HCT116 (cell line): ENCODE results near the gene NF2. TPM values are rescaled to one million over a fixed set of nuclear protein-coding genes. Genes with fewer than 3 reads are reported as not detected.
"Not testable (repeated sequence)": the region's sequence is repeated elsewhere in the genome, so short reads cannot be mapped to it uniquely, and the experiment has no call there.

Experiments used
- ATAC-seq: fragments of 200-7000 bp; cut with Tn5 transposase; 2 replicates; pipeline ENCODE4 v1.9.1; 2020; ENCODE audit warnings: mild to moderate bottlenecking, moderate library complexity
- BruUV-seq: library from RNA; stranded (reverse); fragments of 400-500 nt; replicated peaks from 2 replicates; lab custom pipeline; 2021; lab: Mats Ljungman, UMichigan
- CTCF ChIA-PET: fragments of 300-600 bp; sonication (Branson Sonifier 250); formaldehyde crosslinking; loops from one replicate; lab custom pipeline; 2021; ENCODE audit warnings: antibody characterized with exemption; lab: Charles Lee
- POLR2A ChIA-PET: fragments of 300-600, 350-600 bp; sonication (Branson Sonifier 250); formaldehyde crosslinking; loops from one replicate; lab custom pipeline; 2021; ENCODE audit warnings: antibody characterized with exemption; lab: Charles Lee
- RAD21 ChIA-PET, 2 experiments: fragments of 300-600 bp; sonication (Branson Sonifier 250); formaldehyde crosslinking; loops; one replicate each; lab custom pipeline; 2023; ENCODE audit warnings: low total read pairs in 2 of 2; ENCODE audit not compliant: uncharacterized antibody in 2 of 2, unreplicated experiment in 2 of 2, low non-redundant PET in 1 of 2; lab: Charles Lee
- DNase-seq: peaks from one replicate; pipeline ENCODE4 v3.0.0-alpha.2; 2010; ENCODE audit warnings: low read depth, low spot score
- H2AFZ ChIP-seq: fragments of 200-600 bp; shearing (Covaris generic), sonication (generic); 2 replicates; pipeline ENCODE4 v1.6.1; 2017; ENCODE audit warnings: low read depth, mixed run types, mixed read lengths, antibody characterized with exemption, low read length; ENCODE audit not compliant: poor library complexity, severe bottlenecking
- H3K27ac ChIP-seq: 2 replicates; pipeline ENCODE4 v1.5.1; 2012; ENCODE audit warnings: low read depth, low read length
- H3K27me3 ChIP-seq: fragments of 200-600 bp; sonication (generic); 2 replicates; pipeline ENCODE4 v1.6.1; 2016; ENCODE audit warnings: mixed run types, low read length, mixed read lengths; ENCODE audit not compliant: insufficient read depth
- H3K36me3 ChIP-seq, 2 experiments: fragments of 200-500 bp in 1 of 2; fragments of 200-600 bp in 1 of 2; sonication (Bioruptor generic) in 1 of 2; sonication (generic) in 1 of 2; 2 replicates each; pipeline versions ENCODE4 v1.5.1 to v1.6.1; 2014 to 2016; ENCODE audit warnings: low read length in 2 of 2, inconsistent platforms in 1 of 2, mixed read lengths in 1 of 2, mixed run types in 1 of 2; ENCODE audit not compliant: insufficient read depth in 2 of 2, control insufficient read depth in 1 of 2
- H3K4me1 ChIP-seq, 2 experiments: fragments of 200-600 bp in 1 of 2; sonication (generic) in 1 of 2; 2 replicates each; pipeline versions ENCODE4 v1.5.1 to v1.6.1; 2012 to 2017; ENCODE audit warnings: low read length in 2 of 2, inconsistent platforms in 1 of 2, mild to moderate bottlenecking in 1 of 2, mixed read lengths in 1 of 2, mixed run types in 1 of 2, moderate library complexity in 1 of 2; ENCODE audit not compliant: insufficient read depth in 2 of 2, control insufficient read depth in 1 of 2
- H3K4me2 ChIP-seq: fragments of 200-600 bp; sonication (generic); 2 replicates; pipeline ENCODE4 v1.6.1; 2017; ENCODE audit warnings: mixed run types, low read length, mixed read lengths
- H3K4me3 ChIP-seq, 2 experiments: fragments of 200-600 bp in 1 of 2; sonication (generic) in 1 of 2; replicated peaks in 1 of 2; 2 replicates each; pipeline ENCODE4 v1.5.1; 2011 to 2016; ENCODE audit warnings: low read length in 2 of 2, control low read depth in 1 of 2, low read depth in 1 of 2, mild to moderate bottlenecking in 1 of 2, mixed read lengths in 1 of 2, mixed run types in 1 of 2
- H3K79me2 ChIP-seq: fragments of 200-600 bp; sonication (generic); 2 replicates; pipeline ENCODE4 v1.6.1; 2017; ENCODE audit warnings: mild to moderate bottlenecking, mixed run types, low read length, moderate library complexity, mixed read lengths; ENCODE audit not compliant: insufficient read depth
- H3K9ac ChIP-seq: fragments of 200-600 bp; sonication (generic); 2 replicates; pipeline ENCODE4 v1.6.1; 2016; ENCODE audit warnings: low read length, mixed read lengths
- H3K9me2 ChIP-seq: fragments of 200-600 bp; sonication (generic), shearing (Covaris generic); 2 replicates; pipeline ENCODE4 v1.6.1; 2017; ENCODE audit warnings: mixed run types, mild to moderate bottlenecking, moderate library complexity; ENCODE audit not compliant: insufficient read depth
- H3K9me3 ChIP-seq, 2 experiments: fragments of 200-500 bp in 1 of 2; fragments of 200-600 bp in 1 of 2; sonication (Bioruptor generic) in 1 of 2; sonication (generic) in 1 of 2; 2 replicates each; pipeline ENCODE4 v1.6.1; 2014 to 2017; ENCODE audit warnings: low read length in 2 of 2, mixed read lengths in 2 of 2, inconsistent platforms in 1 of 2, low read depth in 1 of 2, mild to moderate bottlenecking in 1 of 2, mixed run types in 1 of 2, moderate library complexity in 1 of 2; ENCODE audit not compliant: control insufficient read depth in 1 of 2, insufficient read depth in 1 of 2
- H4K20me1 ChIP-seq: fragments of 200-600 bp; sonication (generic), shearing (Covaris generic); 2 replicates; pipeline ENCODE4 v1.6.1; 2017; ENCODE audit warnings: mixed run types, mild to moderate bottlenecking, moderate library complexity; ENCODE audit not compliant: insufficient read depth
- JUND ChIP-seq: IDR thresholded peaks from 2 replicates; pipeline ENCODE4 v1.6.1; 2012
- POLR2A ChIP-seq: IDR thresholded peaks from 2 replicates; pipeline ENCODE4 v1.7.0; 2011; ENCODE audit warnings: borderline replicate concordance; ENCODE audit not compliant: insufficient read depth, insufficient read length; ENCODE audit errors: extremely low read depth
- SP1 ChIP-seq: IDR thresholded peaks from 2 replicates; pipeline ENCODE4 v1.6.1; 2012; ENCODE audit warnings: low read depth
- intact Hi-C: fragments of 100-400 bp; cut with micrococcal nuclease; formaldehyde crosslinking; loops from 2 replicates; pipeline ENCODE4 v1.10.0; 2022
- total RNA-seq: library from RNA; stranded (reverse); gene quantifications from one replicate; pipeline ENCODE4 v1.2.1, GENCODE V29; 2021; ENCODE audit not compliant: unreplicated experiment

Gene NF2
- total RNA-seq, 1 experiment from 2014 or later: 70.2 TPM

GRCh38 chr22:29584975-29585374 is 18.5 kb upstream of the NF2 start:
- CTCF ChIA-PET: no interaction called here
- Histone ChIP-seq H3K9me2 (no peaks in the 10 kb centered on the region), H3K4me1 (peaks cover 11 to 30% of the 10 kb centered on the region in 2 experiments), H3K79me2 (peaks cover 9% of the 10 kb centered on the region; the same call in 1 of the 2 replicates), H4K20me1 (no peaks in the 10 kb centered on the region), H2AFZ (no peak overlapping the region), H3K4me2 (no peak overlapping the region), H3K27me3 (no peaks in the 10 kb centered on the region), H3K9me3 (no peaks in the 10 kb centered on the region), H3K36me3 (no peaks in the 10 kb centered on the region), H3K9ac (no peak overlapping the region), H3K4me3 (no peak overlapping the region), H3K27ac (no peak overlapping the region)
- intact Hi-C loops: no loop called here
- RAD21 ChIA-PET: no interaction called here
- DNase-seq (no peak), ATAC-seq (no peak)
- TF ChIP-seq SP1 (no peak), JUND (no peak), POLR2A (no peak)
- POLR2A ChIA-PET: no interaction called here
- no TSS peak for BruUV-seq

- H3K9ac ChIP-seq, H3K36me3 ChIP-seq, CTCF ChIA-PET, H4K20me1 ChIP-seq, RAD21 ChIA-PET, H3K9me2 ChIP-seq, H2AFZ ChIP-seq, DNase-seq, ATAC-seq, BruUV-seq, H3K27me3 ChIP-seq, H3K9me3 ChIP-seq, H3K4me3 ChIP-seq, H3K27ac ChIP-seq, H3K79me2 ChIP-seq, POLR2A ChIA-PET, intact Hi-C loops, H3K4me2 ChIP-seq: not testable (repeated sequence)
- peaks cover 11 to 32% of the 10 kb centered on the region in 2 experiments for H3K4me1 ChIP-seq
These were observed 17.2 kb upstream of the NF2 start for GRCh38 chr22:29586193-29586705.
